NCI-H748 treated with DMSO at 0.1 percent for 48 hours (cell line): ENCODE measurements around the gene PDYN.
"Not testable (repeated sequence)": the region's sequence is repeated elsewhere in the genome, so short reads cannot be mapped to it uniquely, and the experiment has no call there.

Source experiments
- DNase-seq: peaks from one replicate; lab custom pipeline; 2025; lab: John Stamatoyannopoulos, UW

Gene PDYN

DNA sequence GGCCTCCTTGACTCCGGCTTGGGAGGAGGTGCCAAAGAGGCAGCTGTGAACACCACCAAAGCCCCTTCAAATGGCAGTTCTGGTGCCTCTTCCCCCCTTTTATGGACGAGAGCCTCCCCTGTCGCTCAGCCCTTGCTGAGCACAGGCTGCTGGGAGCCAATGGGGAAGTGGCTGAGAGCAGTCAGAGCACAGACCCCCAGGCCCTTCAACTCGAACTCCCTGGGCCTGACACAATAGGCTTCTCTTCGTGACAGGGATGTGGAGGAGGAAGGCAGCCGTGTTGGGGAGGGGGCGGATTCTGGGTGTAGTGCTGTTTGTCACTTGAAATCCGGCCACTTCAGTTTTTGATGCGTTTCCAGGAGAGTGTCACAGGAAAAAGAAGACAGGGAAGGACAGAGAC lies at the start of gene PDYN:
Gene PDYN (minus strand): TSS at position 73 of the 400 bp plus-strand sequence. CDS start 10,974 bp downstream, outside the sequence.
- no peak for DNase-seq

- DNase-seq, result no peak
Measured at GRCh38 chr20:2042400-2042799, 48.5 kb upstream of the PDYN start.

- DNase-seq, result no peak
Measured at GRCh38 chr20:2038161-2038560, 44.3 kb upstream of the PDYN start.

DNA sequence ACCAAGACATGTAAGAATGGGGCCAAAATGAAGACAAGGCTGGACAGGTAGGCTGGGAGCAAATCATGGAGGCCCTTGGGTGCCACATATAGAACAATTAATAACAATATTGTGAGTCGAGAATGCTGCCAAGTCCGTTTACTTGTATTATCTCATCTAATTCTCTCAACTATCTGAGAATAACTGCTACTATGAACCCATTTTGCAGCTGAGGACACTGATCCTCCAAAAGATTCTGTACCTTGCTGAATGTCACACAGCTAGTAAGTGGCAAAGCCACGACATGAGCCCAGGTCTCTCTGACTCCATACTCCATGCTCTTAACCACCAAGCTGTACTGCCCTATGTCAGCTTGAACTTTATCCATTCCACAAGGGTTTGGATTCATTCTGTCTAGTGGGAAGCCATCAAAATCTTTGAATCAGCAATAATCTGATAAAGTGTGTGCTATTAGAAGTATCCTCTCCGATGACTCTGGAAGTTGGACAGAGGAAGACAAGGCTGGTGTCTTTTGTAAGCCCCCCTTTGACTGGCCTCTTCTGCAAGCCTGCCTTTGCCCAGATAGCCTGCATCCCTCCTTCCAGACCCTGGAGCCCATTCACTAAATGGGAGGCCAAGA lies 43.5 kb upstream of the PDYN start:
- DNase-seq, result no peak

GRCh38 chr20:2036357-2036756 lies 42.5 kb upstream of the PDYN start:
- DNase-seq, result not testable (repeated sequence)

GRCh38 chr20:2032168-2032567 lies 38.3 kb upstream of the PDYN start:
- peak; percentile 7 for DNase-seq

- no peak for DNase-seq
Measured at GRCh38 chr20:2026514-2026913, 32.7 kb upstream of the PDYN start.

DNA sequence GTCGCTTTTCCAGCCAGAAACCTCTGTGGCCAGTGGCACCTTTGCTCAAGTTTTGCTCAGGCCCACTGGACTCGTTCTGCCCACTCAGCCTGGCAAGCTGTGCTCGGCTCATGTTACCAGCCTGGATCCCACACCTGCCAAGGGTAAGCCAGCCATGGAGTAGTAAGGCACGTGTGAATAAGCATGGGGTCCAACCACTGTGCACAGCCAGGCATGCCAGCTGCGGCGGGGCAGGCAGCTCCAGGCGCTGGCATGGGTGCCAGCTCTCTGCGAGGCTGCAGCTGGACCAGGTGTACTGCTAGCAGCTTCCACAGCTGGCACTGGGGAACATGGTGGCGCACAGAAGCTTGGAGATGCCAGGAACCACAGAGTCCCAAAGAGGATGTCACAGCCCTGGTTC lies 32.1 kb upstream of the PDYN start:
- DNase-seq, result no peak

DNA sequence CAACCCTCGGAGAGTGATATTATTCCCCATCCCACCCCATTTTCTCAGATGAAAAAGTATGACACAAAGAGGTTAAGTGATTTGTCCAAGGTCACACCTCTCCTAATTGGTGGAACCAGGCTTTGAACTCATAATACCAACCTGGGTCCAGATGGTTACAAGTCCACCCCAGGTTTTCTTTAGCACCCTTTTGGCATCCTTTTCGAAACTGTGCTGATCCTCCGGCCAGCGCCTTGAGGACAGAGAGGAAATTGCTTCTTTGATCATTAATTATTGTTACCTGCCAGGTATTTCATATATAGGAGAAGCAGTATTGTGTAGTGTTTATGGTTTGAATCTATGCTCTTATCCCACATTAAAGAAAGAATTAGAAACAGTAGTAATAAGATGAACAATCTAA lies 29.3 kb upstream of the PDYN start:
- no peak for DNase-seq

DNA sequence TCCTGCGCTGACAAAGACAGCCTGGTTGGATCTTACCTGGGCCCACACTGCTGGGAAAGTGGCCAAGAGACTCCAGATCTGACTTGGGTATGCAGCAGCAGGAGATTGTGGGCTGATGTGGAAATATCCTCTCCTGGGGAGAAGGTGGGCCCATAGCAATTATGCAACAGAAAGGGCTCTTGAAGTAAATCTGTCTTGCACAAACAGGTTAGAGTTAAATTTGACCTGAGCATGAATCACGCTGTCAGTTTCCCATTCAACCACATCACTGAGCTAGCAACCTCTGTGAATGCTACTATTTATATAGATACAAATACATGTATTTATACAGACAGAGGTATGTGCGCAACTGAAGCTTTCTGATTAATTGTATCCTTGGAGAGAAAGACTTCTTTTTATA lies 28.3 kb upstream of the PDYN start:
- peak; percentile 12 for DNase-seq

- no peak for DNase-seq
Measured at GRCh38 chr20:2010533-2010932, 16.7 kb upstream of the PDYN start.

DNA sequence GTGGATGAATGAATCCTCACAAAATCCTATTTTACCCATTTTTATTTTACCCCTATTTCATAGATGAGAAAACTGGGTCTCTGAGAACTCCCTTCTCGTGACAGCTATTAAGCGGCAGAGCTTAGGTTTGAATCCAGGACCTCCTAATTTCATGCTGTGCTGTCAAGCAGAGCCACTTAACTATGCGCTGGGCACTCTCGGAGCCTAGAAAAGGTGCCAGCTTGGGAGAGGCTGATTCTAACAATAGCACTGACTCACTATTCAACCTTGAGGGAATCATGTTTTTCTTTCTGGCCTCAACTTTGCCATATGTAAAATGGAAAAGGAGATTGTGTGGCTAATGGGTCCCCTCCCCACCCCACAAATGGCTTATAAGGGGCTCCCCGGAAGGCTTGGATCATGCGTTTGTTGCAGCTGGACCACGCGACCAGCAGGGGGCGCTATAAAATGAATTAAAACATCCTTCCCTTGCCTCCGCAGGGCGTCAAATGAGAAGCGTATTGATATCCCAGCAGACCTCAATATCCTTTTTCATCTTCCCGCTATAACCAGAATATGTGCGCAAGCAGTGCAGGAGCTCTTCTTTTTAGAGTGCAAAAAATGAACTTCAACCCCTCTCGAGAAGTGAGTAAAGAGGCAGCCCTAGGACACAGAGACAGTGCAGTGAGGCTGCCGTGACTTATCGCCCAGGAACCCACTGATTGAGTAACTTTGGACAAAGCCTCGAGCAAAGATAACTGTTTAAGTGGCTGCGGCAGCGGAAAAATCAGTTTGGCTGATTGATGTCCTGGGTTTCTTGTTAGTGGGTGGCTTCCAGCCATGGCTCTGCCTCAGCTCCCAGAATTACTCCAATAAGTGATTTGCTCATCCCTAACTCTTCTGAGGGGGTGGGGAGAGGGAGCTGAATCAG lies 12.8 kb upstream of the PDYN start:
- no peak for DNase-seq

- peak; percentile 37 for DNase-seq
Measured at GRCh38 chr20:2005831-2006426, 12.1 kb upstream of the PDYN start.

DNA sequence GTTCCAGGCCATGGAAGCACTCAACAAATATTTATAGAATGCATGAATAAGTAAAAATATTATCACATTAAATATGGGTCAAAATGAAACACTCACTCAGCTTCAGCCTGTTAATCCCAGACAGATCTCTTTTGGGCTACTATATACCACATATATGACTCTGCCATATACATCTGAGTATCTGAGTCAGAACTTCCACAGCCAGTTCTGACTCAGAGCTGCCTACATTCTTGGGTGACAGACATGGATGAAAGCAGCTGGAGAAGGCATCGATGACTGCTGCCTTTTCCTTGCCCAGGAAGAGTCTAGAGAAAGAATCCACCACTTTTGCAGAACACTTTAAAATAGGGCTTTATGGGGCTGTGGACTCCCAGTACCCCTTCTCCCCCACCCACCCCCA lies 11.5 kb upstream of the PDYN start:
- DNase-seq, result no peak

DNA sequence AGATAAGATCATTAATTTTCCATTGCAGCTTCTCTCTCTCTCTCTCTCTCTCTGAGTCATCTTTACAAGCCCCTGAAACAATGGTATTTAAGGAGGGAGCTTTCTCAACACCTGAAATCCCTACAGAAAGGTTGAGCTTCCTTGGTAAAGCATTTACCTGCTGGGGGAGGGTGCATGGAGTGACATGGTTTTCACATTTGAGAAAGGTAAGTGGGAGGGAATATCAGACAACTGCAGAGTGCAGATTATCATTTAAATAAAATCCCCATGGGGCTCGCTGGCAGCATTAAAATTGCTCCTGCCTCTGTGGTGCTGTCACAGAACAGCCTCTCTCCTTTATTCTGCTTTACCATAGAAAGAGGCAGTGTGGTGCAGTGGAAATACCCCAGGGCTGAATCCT lies 10.3 kb upstream of the PDYN start:
- no peak for DNase-seq

GRCh38 chr20:2002365-2002764 lies 8.5 kb upstream of the PDYN start:
- DNase-seq, result no peak

GRCh38 chr20:2001119-2001518 lies 7.3 kb upstream of the PDYN start:
- no peak for DNase-seq

- DNase-seq, result no peak
Measured at GRCh38 chr20:2000285-2000684, 6.4 kb upstream of the PDYN start.

- no peak for DNase-seq
Measured at GRCh38 chr20:1998715-1999114, 4.9 kb upstream of the PDYN start.

DNA sequence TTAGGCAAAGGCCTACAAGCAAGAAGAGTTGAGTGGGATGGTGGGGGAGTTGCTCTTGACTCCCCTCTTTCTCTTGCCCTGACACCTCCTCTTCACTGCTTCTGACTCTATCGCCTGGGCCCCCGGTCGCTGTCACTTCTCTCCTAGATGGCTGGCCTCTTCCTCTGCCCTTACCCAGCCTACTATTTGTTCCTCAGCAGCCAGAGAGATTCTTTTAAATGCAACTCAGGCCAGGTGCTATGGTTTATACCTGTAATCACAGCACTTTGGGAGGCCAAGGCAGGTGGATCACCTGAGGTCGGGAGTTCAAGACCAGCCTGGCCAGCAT lies 4.3 kb upstream of the PDYN start:
- DNase-seq, result no peak

DNA sequence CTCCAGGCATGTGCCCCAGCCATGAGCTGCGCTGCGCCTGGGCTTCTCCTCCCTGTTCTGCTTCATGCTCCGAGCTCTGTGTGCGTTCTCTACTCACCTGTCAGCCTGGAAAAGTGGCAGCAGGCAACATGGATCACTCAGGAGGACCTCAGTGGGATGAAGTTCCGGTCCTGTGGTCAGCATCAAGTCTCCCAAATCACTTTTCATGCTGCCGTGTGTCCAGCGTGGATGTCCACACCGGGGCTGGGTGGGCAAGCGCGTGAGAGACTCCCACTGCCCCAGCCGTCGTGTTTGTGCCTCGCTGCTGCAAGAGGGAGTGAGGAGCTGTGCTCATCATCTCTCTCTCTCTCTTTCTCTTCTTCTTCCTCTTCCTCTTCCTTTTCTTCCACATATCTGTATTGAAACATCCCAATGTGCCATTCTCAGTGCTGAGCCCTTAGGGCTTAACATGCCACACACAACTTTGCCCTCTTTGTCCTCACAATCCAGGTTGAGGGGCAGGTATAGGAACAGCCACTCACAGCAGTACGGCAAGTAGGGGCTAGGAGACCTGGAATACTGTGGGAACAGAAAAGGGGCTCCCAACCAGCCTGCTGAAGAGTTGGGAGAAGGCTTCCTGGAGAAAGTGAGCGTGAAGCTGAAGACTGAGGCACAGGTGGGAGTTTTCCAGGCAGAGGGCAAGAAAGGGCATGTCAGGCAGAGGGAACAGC lies 3.8 kb upstream of the PDYN start:
- DNase-seq, result no peak

DNA sequence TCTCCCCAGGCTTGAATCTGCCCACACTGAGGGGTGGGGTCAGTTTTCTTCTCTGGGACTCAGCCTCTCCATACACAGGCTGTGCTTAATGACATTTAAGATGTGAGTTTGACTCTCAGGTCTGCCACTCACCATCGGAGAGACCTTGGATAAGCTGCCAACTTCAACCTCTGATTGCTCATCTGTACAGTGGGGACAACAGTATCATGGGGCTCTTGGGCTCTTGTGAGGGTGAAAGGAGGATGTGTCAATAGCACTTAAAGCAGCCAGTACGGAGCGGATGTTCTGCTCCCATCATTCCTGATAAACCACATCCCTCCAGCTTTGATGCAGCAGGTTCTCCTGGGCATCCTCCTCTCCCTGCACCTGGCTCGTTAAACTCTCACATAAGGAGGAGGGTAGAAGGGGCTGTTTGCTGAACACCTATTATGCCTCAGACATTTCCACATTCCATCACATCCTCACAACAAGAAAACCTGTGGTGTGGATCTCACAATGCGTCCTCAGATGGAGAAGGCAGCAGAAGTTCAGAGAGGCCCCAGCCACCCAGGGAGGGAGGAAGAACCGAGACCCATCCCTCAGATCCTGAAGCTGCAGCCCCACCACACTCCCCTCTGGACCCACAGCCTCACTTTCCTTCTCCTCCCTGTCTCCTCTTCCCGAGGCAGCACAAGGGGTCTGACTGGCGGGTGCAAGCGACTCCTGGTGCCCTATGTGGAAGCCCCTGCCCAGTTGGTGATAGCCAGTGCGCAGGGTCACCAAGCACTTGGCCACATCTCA lies 1.9 kb upstream of the PDYN start:
- DNase-seq, result no peak
